IMR-90 (cell line): ENCODE results near the gene ACACB. TPM values are rescaled to one million over a fixed set of nuclear protein-coding genes. Genes with fewer than 3 reads are reported as not detected.

Source experiments
- ATAC-seq: fragments of 200-7000 bp; cut with Tn5 transposase; 2 replicates; pipeline ENCODE4 v1.9.1; 2020; ENCODE audit warnings: low read depth, mild to moderate bottlenecking, moderate library complexity
- BruUV-seq: library from RNA; stranded (reverse); fragments of 400-500 nt; replicated peaks from 2 replicates; lab custom pipeline; 2021; lab: Mats Ljungman, UMichigan
- CTCF ChIA-PET: fragments of 300-600 bp; formaldehyde crosslinking; extraction: SDS; loops from one replicate; lab custom pipeline; 2021; ENCODE audit warnings: antibody characterized with exemption; lab: Yijun Ruan, JAX
- POLR2A ChIA-PET: fragments of 300-600 bp; sonication (Branson Sonifier 250); formaldehyde crosslinking; loops from one replicate; lab custom pipeline; 2022; ENCODE audit warnings: antibody characterized with exemption; ENCODE audit not compliant: unreplicated experiment; lab: Charles Lee
- DNase-seq: peaks from one replicate; pipeline ENCODE4 v3.0.0; 2013
- H2AFZ ChIP-seq: replicated peaks from 2 replicates; pipeline ENCODE3; 2013; ENCODE audit warnings: low read length, mild to moderate bottlenecking; ENCODE audit not compliant: poor library complexity
- H2AK5ac ChIP-seq: 2 replicates; pipeline ENCODE4 v1.6.1; 2013; ENCODE audit warnings: low read depth, low read length, inconsistent platforms
- H2AK9ac ChIP-seq: replicated peaks from 2 replicates; pipeline ENCODE3; 2013; ENCODE audit warnings: mild to moderate bottlenecking, low read depth, low read length, moderate library complexity; ENCODE audit not compliant: poor library complexity
- H2BK120ac ChIP-seq: 2 replicates; pipeline ENCODE4 v1.6.1; 2013; ENCODE audit warnings: low read depth, low read length, inconsistent platforms
- H2BK15ac ChIP-seq: 3 replicates; pipeline ENCODE4 v1.6.1; 2013; ENCODE audit warnings: low read depth, low read length, inconsistent platforms
- H2BK20ac ChIP-seq: 2 replicates; pipeline ENCODE4 v1.6.1; 2013; ENCODE audit warnings: low read depth, mild to moderate bottlenecking, inconsistent platforms, low read length, moderate library complexity
- H2BK5ac ChIP-seq: 2 replicates; pipeline ENCODE4 v1.6.1; 2013; ENCODE audit warnings: mild to moderate bottlenecking, low read depth, low read length, inconsistent platforms; ENCODE audit not compliant: poor library complexity, severe bottlenecking
- H3K14ac ChIP-seq: replicated peaks from 2 replicates; pipeline ENCODE4 v1.6.1; 2013; ENCODE audit warnings: low read depth, low read length, inconsistent platforms
- H3K18ac ChIP-seq: 2 replicates; pipeline ENCODE4 v1.6.1; 2013; ENCODE audit warnings: low read depth, low read length, control low read depth
- H3K23ac ChIP-seq: 2 replicates; pipeline ENCODE4 v1.6.1; 2013; ENCODE audit warnings: low read depth, low read length, inconsistent platforms
- H3K27ac ChIP-seq: 2 replicates; pipeline ENCODE4 v1.5.1; 2013; ENCODE audit warnings: mild to moderate bottlenecking, control low read depth, low read length; ENCODE audit not compliant: insufficient read depth
- H3K27me3 ChIP-seq: 2 replicates; pipeline ENCODE4 v1.6.1; 2013; ENCODE audit warnings: low read length; ENCODE audit not compliant: control insufficient read depth, insufficient read depth
- H3K36me3 ChIP-seq: 2 replicates; pipeline ENCODE4 v1.6.1; 2013; ENCODE audit warnings: low read length, mixed read lengths; ENCODE audit not compliant: control insufficient read depth, insufficient read depth
- H3K4ac ChIP-seq: 2 replicates; pipeline ENCODE4 v1.6.1; 2013; ENCODE audit warnings: low read depth, low read length, inconsistent platforms
- H3K4me1 ChIP-seq: 2 replicates; pipeline ENCODE4 v1.6.1; 2013; ENCODE audit warnings: low read length, mixed read lengths; ENCODE audit not compliant: control insufficient read depth, insufficient read depth
- H3K4me2 ChIP-seq: 2 replicates; pipeline ENCODE4 v1.6.1; 2013; ENCODE audit warnings: low read depth, mild to moderate bottlenecking, control low read depth, low read length, moderate library complexity
- H3K4me3 ChIP-seq: 2 replicates; pipeline ENCODE4 v1.5.1; 2013; ENCODE audit warnings: low read depth, mild to moderate bottlenecking, control low read depth, low read length, moderate library complexity; ENCODE audit not compliant: insufficient read depth
- H3K56ac ChIP-seq: 2 replicates; pipeline ENCODE4 v1.6.1; 2013; ENCODE audit warnings: low read length, inconsistent platforms; ENCODE audit not compliant: insufficient read depth; ENCODE audit errors: extremely low read depth
- H3K79me1 ChIP-seq, 2 experiments: 2 replicates each; pipeline ENCODE4 v1.6.1; 2013; ENCODE audit warnings: low read length in 2 of 2, inconsistent platforms in 1 of 2, low read depth in 1 of 2
- H3K9ac ChIP-seq: 2 replicates; pipeline ENCODE4 v1.6.1; 2013; ENCODE audit warnings: low read depth, low read length, control low read depth
- H3K9me1 ChIP-seq: 2 replicates; pipeline ENCODE4 v1.6.1; 2013; ENCODE audit warnings: low read length, inconsistent platforms; ENCODE audit not compliant: insufficient read depth
- H3K9me3 ChIP-seq: 2 replicates; pipeline ENCODE4 v1.6.1; 2013; ENCODE audit warnings: low read length; ENCODE audit not compliant: control insufficient read depth, insufficient read depth
- H4K20me1 ChIP-seq: 2 replicates; pipeline ENCODE4 v1.6.1; 2013; ENCODE audit warnings: low read length, inconsistent platforms; ENCODE audit not compliant: insufficient read depth
- H4K5ac ChIP-seq: 2 replicates; pipeline ENCODE4 v1.6.1; 2013; ENCODE audit warnings: mild to moderate bottlenecking, low read depth, low read length, control low read depth
- H4K8ac ChIP-seq, 2 experiments: 2 replicates each; pipeline ENCODE4 v1.6.1; 2013; ENCODE audit warnings: low read depth in 2 of 2, low read length in 2 of 2, control low read depth in 1 of 2, inconsistent platforms in 1 of 2
- H4K91ac ChIP-seq: 2 replicates; pipeline ENCODE4 v1.6.1; 2013; ENCODE audit warnings: low read depth, low read length, inconsistent platforms; ENCODE audit not compliant: insufficient read depth
- BHLHE40 ChIP-seq: fragments of 150-350 bp; IDR thresholded peaks from 2 replicates; pipeline ENCODE4 v1.6.1; 2016; ENCODE audit warnings: mild to moderate bottlenecking, low read depth, low read length
- CHD1 ChIP-seq: IDR thresholded peaks from 2 replicates; pipeline ENCODE4 v1.6.1; 2012; ENCODE audit warnings: low read depth, low read length, improper control_type of control experiment
- CTCF ChIP-seq: conservative IDR thresholded peaks from 2 replicates; pipeline ENCODE4 v1.5.1; 2012; ENCODE audit warnings: mild to moderate bottlenecking, low read depth, low read length, improper control_type of control experiment
- MAZ ChIP-seq: IDR thresholded peaks from 2 replicates; pipeline ENCODE4 v1.6.1; 2012; ENCODE audit warnings: low read depth, mild to moderate bottlenecking, low read length, improper control_type of control experiment, moderate library complexity, borderline replicate concordance
- MXI1 ChIP-seq: IDR thresholded peaks from 2 replicates; pipeline ENCODE4 v1.6.1; 2012; ENCODE audit warnings: low read depth, mild to moderate bottlenecking, low read length, moderate library complexity, borderline replicate concordance
- NFE2L2 ChIP-seq: fragments of 150-350 bp; IDR thresholded peaks from 2 replicates; pipeline ENCODE4 v1.6.1; 2016; ENCODE audit warnings: low read depth, mild to moderate bottlenecking, low read length
- RAD21 ChIP-seq: IDR thresholded peaks from 2 replicates; pipeline ENCODE4 v1.6.1; 2012; ENCODE audit warnings: low read length, improper control_type of control experiment
- WGBS, 2 experiments: methylation state at CpG; one replicate each; pipeline versions ENCODE4 v1.1.5 to v1.1.7; 2013; ENCODE audit warnings: missing lambda C conversion rate in 2 of 2; ENCODE audit not compliant: insufficient read length in 1 of 2; ENCODE audit errors: extremely low coverage in 2 of 2; 5-methylcytosine and 5-hydroxymethylcytosine counted together
- dilution Hi-C: fragments of 300-500 bp; cut with HindIII; formaldehyde crosslinking; loops from one replicate; pipeline ENCODE4 v1.14.3; 2018; ENCODE audit warnings: low sequenced_read_pairs; ENCODE audit not compliant: unreplicated experiment
- in situ Hi-C: fragments of 300-500 bp; cut with MboI; formaldehyde crosslinking; loops from 3 replicates; pipeline ENCODE4 v1.14.3; 2019; ENCODE audit warnings: low sequenced_read_pairs, inconsistent platforms, mixed read lengths
- intact Hi-C: fragments of 100-400 bp; cut with micrococcal nuclease; formaldehyde crosslinking; loops from 2 replicates; pipeline ENCODE4 v1.10.0; 2022
- polyA plus RNA-seq, 3 experiments: library from polyadenylated mRNA; depleted of rRNA; stranded (reverse); fragments of >200 nt; gene quantifications; 2 replicates each; pipeline ENCODE4 v1.2.3, GENCODE V29; 2012; ENCODE audit warnings: low replicate concordance in 1 of 3
- total RNA-seq: library from RNA; depleted of rRNA; stranded (reverse); fragments of >200 nt; gene quantifications from 2 replicates; pipeline ENCODE4 v1.2.3, GENCODE V29; 2012
- TF ChIP-seq, protein P1 (sequence below): fragments of 150-350 bp; IDR thresholded peaks from 2 replicates; pipeline ENCODE4 v1.6.1; 2017; ENCODE audit warnings: mild to moderate bottlenecking, antibody characterized with exemption, low read length, low read depth

ACACB gene
- total and polyA plus RNA-seq, 2 of the 4 experiments (the other 2 are of a cell fraction), result 2.0 to 2.1 TPM

DNA sequence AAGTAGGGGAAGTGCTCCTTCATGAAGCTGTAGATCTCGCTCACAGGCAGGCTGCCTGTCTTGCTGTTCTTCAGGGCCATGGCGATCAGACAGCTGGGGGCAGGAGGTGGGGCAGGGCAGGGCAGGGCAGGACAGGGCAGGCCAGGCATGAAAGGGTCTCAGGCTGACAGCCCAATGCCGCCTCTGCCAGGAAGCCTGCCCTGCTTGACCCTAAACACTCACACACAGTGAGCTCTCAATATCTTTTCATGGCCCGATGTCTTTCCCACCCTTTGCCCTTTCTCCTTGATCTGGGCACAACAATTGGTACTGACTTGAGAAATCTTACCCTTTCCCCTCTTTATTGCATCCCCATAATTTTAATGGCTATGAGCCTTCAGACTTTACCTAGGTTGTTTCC lies 170.3 kb downstream of the ACACB start:
- H3K4me1 ChIP-seq, result no peaks in the 10 kb centered on the region
- no peak overlapping the region for H4K5ac ChIP-seq
- no peaks in the 10 kb centered on the region for H3K79me1 ChIP-seq
- H3K14ac ChIP-seq, result no peak overlapping the region
- H3K27ac ChIP-seq, result no peak overlapping the region
- dilution Hi-C loops (no loop called here), intact Hi-C loops (loop anchor here (2.0 kb wide), 1 partner anchor 44 kb away; no protein-coding TSS in a partner anchor), in situ Hi-C loops (no loop called here)
- H3K4me3 ChIP-seq, result no peak overlapping the region
- no peak overlapping the region for H2AK5ac ChIP-seq
- no peak overlapping the region for H2BK15ac ChIP-seq
- no TSS peak for BruUV-seq
- no peak overlapping the region for H3K4me2 ChIP-seq
- no peak for DNase-seq
- H2BK120ac ChIP-seq, result no peak overlapping the region
- TF ChIP-seq, protein P1, sequence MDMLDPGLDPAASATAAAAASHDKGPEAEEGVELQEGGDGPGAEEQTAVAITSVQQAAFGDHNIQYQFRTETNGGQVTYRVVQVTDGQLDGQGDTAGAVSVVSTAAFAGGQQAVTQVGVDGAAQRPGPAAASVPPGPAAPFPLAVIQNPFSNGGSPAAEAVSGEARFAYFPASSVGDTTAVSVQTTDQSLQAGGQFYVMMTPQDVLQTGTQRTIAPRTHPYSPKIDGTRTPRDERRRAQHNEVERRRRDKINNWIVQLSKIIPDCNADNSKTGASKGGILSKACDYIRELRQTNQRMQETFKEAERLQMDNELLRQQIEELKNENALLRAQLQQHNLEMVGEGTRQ, result no peak
- TF ChIP-seq CTCF (no peak), NFE2L2 (no peak), RAD21 (no peak), MAZ (no peak), BHLHE40 (no peak), CHD1 (no peak), MXI1 (no peak)
- H2AFZ ChIP-seq, result no peak overlapping the region
- H4K8ac ChIP-seq, result no peak overlapping the region
- ATAC-seq, result no peak
- no peak overlapping the region for H2BK5ac ChIP-seq
- POLR2A ChIA-PET, result no interaction called here
- H2BK20ac ChIP-seq, result no peak overlapping the region
- no peak overlapping the region for H2AK9ac ChIP-seq
- no peaks in the 10 kb centered on the region for H3K9me1 ChIP-seq
- 63% methylated on average over 1 of the region's 4 CpGs; no CpG with 5 or more reads in 1 of the 2 experiments for WGBS, 2 experiments
- H3K9me3 ChIP-seq, result no peaks in the 10 kb centered on the region
- no peak overlapping the region for H3K18ac ChIP-seq
- CTCF ChIA-PET, result no interaction called here
- no peak overlapping the region for H3K56ac ChIP-seq
- H3K27me3 ChIP-seq, result peaks cover 4% of the 10 kb centered on the region; the same call in 1 of the 2 replicates
- no peak overlapping the region for H4K91ac ChIP-seq
- no peaks in the 10 kb centered on the region for H3K36me3 ChIP-seq
- H3K4ac ChIP-seq, result no peak overlapping the region
- H4K20me1 ChIP-seq, result no peaks in the 10 kb centered on the region
- no peak overlapping the region for H3K9ac ChIP-seq
- no peak overlapping the region for H3K23ac ChIP-seq
